Renal pelvis (tissue), 4 donors: ENCODE data around the gene LMO7. TPM values are rescaled to one million over a fixed set of nuclear protein-coding genes. Genes with fewer than 3 reads are reported as not detected.

ENCODE experiments used
- DNase-seq: peaks from one replicate; pipeline ENCODE4 v3.0.0-alpha.2; 2013
- polyA plus RNA-seq, 3 donors: library from polyadenylated mRNA; unstranded; fragments of 120-200 nt; gene quantifications; one replicate each; pipeline ENCODE4 v1.2.1, GENCODE V29; 2013; ENCODE audit not compliant: insufficient read length in 3 of 3

Gene LMO7
- polyA plus RNA-seq, 3 donors: 84.7 to 101 (median 88.0) TPM

- no peak for DNase-seq
Observed at GRCh38 chr13:75797239-75797638, 161.1 kb downstream of the LMO7 start.

GRCh38 chr13:75797719-75798118, 161.6 kb downstream of the LMO7 start:
- DNase-seq: no peak

GRCh38 chr13:75798353-75799255, 162.5 kb downstream of the LMO7 start:
- DNase-seq: no peak

DNA sequence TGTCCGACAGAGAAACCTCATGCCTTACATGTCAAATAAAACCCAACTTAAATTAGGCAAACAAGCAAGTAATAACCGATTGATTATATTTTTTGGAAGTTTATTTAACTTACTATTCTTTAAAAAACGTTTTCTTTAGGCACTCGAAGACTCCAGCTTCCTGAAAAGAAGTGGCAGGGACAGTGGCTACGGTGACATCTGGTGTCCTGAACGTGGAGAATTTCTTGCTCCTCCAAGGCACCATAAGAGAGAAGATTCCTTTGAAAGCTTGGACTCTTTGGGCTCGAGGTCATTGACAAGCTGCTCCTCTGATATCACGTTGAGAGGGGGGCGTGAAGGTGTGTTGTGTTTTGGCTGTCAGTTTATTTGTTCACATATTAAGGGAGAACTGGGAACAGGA, 164.4 kb downstream of the LMO7 start:
- no peak for DNase-seq

DNA sequence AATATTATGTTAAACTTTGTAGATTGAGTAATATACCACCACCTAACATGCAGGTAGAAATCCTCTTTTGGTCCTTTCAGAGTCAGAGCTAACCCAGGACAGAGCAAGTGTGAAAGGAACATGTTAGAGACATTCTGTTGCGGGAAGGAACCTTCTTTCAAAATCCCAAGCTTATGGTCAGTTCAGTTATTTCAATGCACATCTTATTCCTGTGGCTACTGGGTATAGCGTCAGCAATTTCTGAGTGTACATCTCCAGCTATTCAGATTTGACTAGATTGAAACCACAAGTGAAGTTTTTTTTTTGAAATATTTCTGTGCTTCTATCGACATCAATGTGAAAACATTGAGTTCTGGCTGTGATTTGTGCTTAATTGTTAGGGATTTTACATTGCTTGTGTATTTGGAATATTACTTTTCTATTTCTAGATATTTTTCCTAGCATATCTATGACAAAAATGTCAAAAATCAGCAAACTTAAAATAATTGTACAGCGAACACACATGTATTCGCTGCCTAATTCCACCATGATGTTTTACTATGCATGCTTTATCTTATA, 165.3 kb downstream of the LMO7 start:
- no peak for DNase-seq

DNA sequence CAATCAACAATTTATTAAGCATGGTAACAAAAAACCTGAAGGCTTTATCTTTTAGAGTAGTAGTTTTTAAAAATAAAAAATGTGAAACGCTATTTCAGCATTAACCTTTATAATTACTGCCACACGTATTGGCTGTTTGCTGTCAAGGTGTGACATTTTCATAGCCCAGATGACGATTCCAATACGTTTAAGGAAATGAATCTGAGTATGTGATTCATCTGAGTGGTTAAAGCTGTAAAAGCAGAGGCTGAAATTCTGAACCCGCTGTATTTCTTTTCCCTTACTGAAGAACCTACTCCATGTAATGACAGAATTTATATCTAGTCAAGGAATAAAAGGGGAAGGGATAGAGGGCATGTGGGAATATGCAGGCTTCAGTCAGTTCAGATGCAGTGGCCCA, 166.0 kb downstream of the LMO7 start:
- DNase-seq: no peak

DNA sequence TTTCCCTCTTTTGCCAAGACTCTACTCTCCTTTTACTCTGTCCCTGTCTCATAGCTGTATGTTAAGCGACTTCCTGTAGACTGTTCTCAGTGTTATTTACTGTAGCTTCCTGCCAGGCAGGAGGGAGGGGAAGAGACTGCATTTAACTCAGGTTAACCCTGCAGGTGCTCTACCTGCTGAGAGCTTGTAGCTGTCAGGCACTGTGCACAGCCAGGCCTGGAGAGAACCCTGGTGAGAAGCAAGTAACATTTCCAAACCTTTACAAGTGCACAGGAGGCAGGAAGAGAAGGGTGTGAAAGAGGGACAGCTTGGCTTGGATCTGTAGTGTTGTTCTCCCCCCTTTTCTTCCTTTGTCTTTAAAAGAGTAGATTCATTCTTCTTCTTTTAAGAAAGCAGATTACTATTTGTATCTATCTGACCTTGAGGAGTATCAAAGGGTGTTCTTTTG, 167.1 kb downstream of the LMO7 start:
- no peak for DNase-seq

DNA sequence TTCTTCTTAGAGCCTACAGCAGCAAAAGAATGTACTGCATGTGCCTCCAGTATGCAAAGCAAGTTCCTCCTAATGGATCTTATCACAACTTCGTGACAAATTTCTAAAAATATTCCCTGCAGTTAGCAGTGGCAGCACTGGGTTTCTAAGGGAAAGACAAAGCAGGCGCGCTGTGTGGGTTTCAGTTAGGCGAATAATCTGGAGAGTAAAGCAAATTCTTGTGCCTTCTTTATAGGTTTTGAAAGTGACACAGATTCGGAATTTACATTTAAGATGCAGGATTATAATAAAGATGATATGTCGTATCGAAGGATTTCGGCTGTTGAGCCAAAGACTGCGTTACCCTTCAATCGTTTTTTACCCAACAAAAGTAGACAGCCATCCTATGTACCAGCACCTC, 167.9 kb downstream of the LMO7 start:
- no peak for DNase-seq

- no peak for DNase-seq
Observed at GRCh38 chr13:75804605-75805004, 168.5 kb downstream of the LMO7 start.

DNA sequence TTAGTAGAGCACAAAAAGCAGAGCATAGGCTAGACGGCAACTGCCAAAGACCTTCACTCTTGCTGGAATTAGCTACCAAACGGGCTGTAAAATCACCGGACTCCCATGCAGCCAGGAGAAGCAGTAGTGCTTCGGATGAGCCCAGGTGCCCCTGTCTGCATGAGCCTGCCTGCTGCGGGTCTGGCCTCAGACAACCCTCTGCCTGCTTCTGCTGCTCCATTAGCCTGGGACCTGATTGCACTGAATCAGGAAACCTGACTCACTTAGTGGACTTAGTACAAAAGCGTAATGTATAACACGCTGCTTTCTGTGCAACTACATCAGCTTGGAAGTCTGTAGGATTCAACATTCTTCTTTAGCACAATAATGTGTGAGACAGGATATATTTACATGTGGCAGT, 170.0 kb downstream of the LMO7 start:
- DNase-seq: no peak

GRCh38 chr13:75811361-75811760, 175.2 kb downstream of the LMO7 start:
- DNase-seq: no peak

GRCh38 chr13:75811841-75812240, 175.7 kb downstream of the LMO7 start:
- DNase-seq: no peak

DNA sequence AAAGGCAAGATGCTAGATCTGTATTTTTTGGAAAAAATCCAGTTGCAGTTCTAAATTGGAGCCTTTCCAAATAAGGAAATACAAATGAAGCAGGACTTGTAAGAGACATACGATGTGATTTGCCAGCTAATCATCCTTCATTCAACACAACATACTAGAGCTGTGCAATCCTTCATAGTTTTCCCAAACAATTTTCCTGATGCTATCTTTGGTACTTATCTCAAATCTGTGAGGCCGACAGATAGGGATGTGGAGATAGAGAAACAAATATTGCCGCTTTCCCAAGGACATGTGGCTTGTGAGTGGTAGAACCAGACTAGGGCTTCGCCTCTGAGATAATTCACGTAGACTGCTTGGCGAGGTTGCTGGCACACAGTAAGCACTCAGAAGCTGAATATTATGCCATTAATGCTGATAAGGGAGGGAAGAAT, 176.6 kb downstream of the LMO7 start:
- no peak for DNase-seq

DNA sequence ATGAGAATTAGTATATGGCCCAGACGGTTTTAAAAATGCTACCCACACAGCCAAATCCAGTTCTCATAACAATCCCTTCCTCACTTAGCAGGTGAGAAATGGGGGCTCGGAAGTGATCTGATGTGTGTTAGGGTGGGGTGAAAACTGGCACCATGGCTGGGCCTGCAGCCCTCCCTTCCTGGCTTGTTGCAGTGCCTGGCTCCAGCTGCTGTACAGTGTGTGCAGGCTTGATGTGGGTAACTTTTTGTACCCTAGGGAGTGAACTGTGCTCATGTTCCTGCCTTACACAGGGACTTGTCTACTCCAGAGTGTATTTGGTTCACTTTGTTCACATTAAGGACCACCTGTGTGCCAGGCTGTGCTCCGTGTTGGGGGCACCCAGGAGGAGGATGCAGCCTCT, 177.2 kb downstream of the LMO7 start:
- DNase-seq: no peak

- DNase-seq: peak; percentile 24
Observed at GRCh38 chr13:75818179-75818967, 182.2 kb downstream of the LMO7 start.

- DNase-seq: no peak
Observed at GRCh38 chr13:75818968-75819225, 182.8 kb downstream of the LMO7 start.

- DNase-seq: no peak
Observed at GRCh38 chr13:75825161-75825560, 189.0 kb downstream of the LMO7 start.

GRCh38 chr13:75825594-75825993, 189.5 kb downstream of the LMO7 start:
- no peak for DNase-seq

GRCh38 chr13:75826391-75826790, 190.3 kb downstream of the LMO7 start:
- DNase-seq: no peak

DNA sequence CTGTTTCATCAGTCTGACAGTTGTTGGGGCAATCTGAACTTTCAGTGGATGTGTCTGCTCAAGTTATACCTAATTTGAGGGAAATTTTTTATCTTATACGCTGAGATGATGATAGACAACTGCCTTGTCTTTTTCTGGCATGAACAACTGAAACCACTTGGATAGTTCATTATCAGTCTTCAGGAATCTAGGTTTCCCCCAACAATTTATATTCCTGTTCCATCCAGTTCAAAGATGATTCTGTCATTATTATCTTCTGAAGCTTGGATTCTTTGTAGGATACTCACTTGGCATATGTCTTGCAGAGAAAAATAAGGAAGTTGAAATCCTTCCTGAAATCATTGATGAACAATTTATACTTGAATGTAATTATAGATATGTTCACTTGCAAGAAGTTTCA, 193.7 kb downstream of the LMO7 start:
- no peak for DNase-seq

DNA sequence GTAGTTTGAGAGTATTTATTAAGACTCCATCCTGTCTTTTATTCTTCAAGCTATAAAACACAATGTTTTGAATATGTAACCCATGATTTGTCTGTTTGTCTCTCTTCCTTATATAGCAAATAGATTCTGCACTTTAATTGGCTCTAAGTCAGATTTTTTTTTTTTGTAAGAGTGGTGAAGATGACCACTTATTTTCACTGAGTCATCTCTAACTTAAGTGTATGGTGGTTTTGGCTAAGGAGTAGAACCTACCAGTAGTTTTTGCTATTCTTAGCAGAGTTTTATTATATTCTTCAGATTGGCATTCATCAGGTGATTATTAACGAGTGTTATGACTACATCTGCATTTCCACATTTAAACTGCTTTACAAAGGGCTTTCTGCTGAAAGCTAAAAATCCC, 194.7 kb downstream of the LMO7 start:
- DNase-seq: no peak

- no peak for DNase-seq
Observed at GRCh38 chr13:75831389-75831788, 195.3 kb downstream of the LMO7 start.

- DNase-seq: no peak
Observed at GRCh38 chr13:75832812-75833211, 196.7 kb downstream of the LMO7 start.
